Measurements from ENCODE around the gene TMEM170B.

Gene TMEM170B, protein sequence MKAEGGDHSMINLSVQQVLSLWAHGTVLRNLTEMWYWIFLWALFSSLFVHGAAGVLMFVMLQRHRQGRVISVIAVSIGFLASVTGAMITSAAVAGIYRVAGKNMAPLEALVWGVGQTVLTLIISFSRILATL

GRCh38 chr6:11537229-11538051, at the start of gene TMEM170B:
TMEM170B (plus strand) TSS chr6:11537749; CDS start chr6:11538278, 529 bp downstream.
- DNase-seq (ENCODE audit: low spot score), result peak; percentile 96

GRCh38 chr6:11490996-11491395, 46.6 kb upstream of the TMEM170B start:
- DNase-seq (ENCODE audit: low spot score), result no peak

- DNase-seq (ENCODE audit: low spot score), result no peak
Measured at GRCh38 chr6:11491596-11492463, 45.7 kb upstream of the TMEM170B start.

- DNase-seq (ENCODE audit: low spot score), result no peak
Measured at GRCh38 chr6:11492464-11493290, 44.9 kb upstream of the TMEM170B start.

GRCh38 chr6:11493974-11494373, 43.6 kb upstream of the TMEM170B start:
- DNase-seq (ENCODE audit: low spot score), result no peak

- DNase-seq (ENCODE audit: low spot score), result no peak
Measured at GRCh38 chr6:11494786-11495564, 42.6 kb upstream of the TMEM170B start.

DNA sequence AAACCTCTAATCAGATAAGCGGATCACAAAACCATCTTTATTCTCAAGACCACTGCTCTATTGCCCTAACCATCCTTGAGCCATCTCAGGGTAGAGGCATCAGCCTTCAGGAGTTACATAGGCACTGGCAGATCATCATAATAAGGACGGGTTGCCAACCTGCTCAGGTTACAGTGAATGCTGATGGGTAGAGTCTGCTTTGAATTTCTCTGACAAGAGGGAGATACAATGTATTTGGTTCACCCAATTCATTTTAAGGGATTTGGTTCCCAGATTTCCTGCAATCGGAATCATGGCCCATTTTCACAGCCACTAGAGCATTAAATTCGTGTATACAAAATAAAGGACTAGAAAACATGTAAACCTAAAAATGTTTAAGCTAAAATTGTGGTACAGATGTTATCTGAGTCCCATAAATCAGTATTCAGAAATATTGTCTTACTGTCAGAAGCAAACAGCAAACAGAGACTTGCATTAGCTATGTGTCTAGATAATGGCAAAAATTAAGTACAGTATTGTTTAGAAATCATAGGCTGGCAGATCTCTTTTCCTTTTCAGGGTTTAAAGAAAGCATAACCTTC, 41.9 kb upstream of the TMEM170B start:
- DNase-seq (ENCODE audit: low spot score), result no peak

GRCh38 chr6:11496152-11497060, 41.1 kb upstream of the TMEM170B start:
- peak; percentile 73 for DNase-seq (ENCODE audit: low spot score)

GRCh38 chr6:11497107-11497506, 40.4 kb upstream of the TMEM170B start:
- no peak for DNase-seq (ENCODE audit: low spot score)

- no peak for DNase-seq (ENCODE audit: low spot score)
Measured at GRCh38 chr6:11497881-11498280, 39.7 kb upstream of the TMEM170B start.

DNA sequence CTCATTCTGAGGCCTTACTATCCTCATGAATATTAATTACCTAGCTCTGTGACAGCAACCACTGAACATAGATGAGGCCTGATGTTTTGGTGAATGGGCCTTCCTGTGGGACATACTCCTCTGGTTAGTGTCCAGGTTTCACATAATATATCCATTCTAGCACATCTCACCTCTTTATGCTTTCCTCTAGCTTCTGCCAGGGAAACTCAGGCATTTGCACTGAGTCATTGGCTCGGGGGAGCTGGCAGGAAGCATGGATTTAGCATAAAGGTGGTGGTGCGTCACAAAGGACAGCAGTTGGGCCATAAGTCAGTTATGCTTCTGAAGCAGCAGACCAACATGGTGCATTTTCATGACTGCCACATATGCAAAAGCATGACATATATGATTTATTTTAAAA, 37.5 kb upstream of the TMEM170B start:
- DNase-seq (ENCODE audit: low spot score), result no peak

DNA sequence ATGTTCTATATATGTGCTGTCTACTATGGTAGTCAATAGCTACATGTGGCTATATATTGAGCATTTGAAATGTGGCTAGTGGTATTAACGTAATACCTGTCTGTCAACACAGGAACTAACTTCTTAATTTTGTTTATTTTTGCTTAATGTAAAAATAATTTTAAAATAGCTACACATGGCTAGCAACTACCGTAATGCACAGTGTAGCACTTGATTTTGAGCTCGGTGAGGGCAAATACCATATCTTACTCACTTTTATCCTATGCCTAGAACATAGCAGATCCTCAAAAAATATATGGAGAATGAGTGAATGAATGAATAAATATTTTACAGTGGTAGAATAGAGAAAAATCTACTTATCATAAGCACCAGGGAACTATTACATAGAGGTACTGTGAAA, 28.1 kb upstream of the TMEM170B start:
- DNase-seq (ENCODE audit: low spot score), result no peak

DNA sequence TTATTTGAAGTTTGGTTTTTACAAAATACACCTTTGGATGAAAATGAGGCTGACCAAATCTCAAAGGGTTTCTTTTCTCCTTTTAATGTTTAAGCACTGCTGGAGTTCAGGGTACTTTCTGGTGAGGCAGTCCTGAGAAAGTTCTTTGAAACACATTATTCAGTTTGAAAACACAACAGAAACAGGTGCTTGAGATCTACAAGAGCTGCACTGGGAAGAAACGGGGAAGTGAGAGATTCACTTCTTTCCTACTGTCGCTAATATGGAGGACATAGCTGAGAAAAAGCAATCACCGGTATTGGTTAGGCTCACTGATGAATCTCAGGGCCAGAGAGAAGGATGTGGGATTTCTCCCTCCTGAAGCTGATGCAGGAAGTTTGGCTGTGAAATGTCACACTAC, 22.9 kb upstream of the TMEM170B start:
- DNase-seq (ENCODE audit: low spot score), result no peak

DNA sequence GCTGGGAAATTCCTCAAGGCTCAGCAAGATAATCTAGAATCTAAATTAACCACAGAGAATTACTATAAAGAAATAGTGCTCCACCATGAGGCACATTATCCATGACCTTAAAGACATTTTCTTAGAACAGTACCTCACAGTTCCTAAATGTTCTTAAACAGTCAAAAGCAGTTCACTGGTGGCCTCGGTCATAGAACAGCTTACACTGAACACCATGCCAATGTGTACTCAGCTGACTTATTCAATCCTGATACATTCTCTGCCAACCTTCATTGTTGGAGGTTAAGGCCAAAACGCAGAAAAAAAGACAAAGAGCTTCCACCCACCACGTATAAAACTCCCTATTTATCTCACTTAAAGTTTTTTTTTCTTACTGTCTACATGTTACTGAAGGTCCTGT, 21.8 kb upstream of the TMEM170B start:
- DNase-seq (ENCODE audit: low spot score), result no peak

DNA sequence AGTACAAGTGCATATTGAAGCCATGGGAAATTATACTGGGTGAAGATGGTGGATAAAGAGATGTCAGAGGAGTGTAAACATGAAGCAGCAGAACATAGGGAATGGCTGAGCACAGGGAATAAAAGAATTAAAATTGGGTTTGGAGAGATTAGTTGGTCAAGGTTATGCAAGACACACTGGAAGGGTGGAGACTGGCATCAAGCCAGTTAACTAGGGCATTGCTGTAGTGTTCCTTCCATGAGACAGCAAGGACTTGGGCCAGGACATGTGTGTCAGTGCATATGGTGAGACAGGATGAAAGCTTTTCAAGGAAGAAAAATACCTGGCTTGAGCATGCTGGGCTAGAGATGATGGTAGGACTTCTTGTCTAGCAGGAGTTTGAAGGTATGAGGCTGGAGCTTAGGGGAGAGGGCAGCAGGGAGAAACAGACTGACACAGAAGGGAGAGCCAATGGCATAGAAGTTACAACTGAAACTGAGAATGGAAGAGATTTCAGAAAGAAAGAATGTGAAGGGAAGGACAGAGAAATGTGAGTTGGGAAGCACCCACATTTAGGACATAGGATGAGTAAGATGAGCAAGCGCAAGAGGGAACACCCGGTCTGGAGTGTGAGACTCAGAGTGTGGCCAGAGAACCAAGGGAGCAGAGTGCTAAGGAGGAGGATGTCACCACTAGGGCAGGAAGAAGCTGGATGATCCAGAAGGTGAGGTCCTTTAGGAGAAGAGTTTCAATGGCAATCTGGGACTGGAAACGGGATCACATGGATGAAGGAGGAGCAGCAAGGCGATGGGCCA, 14.5 kb upstream of the TMEM170B start:
- DNase-seq (ENCODE audit: low spot score), result no peak

- no peak for DNase-seq (ENCODE audit: low spot score)
Measured at GRCh38 chr6:11525468-11526155, 11.9 kb upstream of the TMEM170B start.

DNA sequence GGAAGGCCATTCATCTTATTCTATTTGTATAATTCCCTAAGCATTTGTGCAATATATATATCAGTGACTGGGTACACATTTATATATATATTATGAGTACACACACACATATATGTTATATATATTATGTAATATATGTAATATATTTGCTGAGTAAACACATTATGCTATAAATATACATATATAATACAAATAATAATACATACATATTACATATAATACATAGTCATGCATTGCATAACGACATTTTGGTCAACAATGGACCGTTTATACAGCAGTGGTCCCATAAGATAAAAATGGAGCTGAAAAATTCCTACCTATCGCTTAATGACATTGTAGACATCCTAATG, 11.4 kb upstream of the TMEM170B start:
- no peak for DNase-seq (ENCODE audit: low spot score)

- no peak for DNase-seq (ENCODE audit: low spot score)
Measured at GRCh38 chr6:11527274-11527870, 10.2 kb upstream of the TMEM170B start.
